ENCODE data around the gene GGA2. TPM values are rescaled to one million over a fixed set of nuclear protein-coding genes. Genes with fewer than 3 reads are reported as not detected.

Gene GGA2
- total RNA-seq, 4 donors from 2014 or later: 13.8 to 254 (median 54.7) TPM

- no peak for TF ChIP-seq POLR2A (IDR thresholded peaks at IDR 0.05)
- TF ChIP-seq CTCF (IDR thresholded peaks at IDR 0.05): no peak
- no peak overlapping the region for H3K27ac ChIP-seq
- no peak overlapping the region for H3K4me3 ChIP-seq
- H3K36me3 ChIP-seq: peaks cover 0 to 6% (median 0%) of the 10 kb centered on the region in 3 donors
- DNase-seq: no peak
- H3K9me3 ChIP-seq: no peaks in the 10 kb centered on the region
- H3K27me3 ChIP-seq: no peaks in the 10 kb centered on the region
- peaks cover 0 to 48% (median 16%) of the 10 kb centered on the region in 4 donors for H3K4me1 ChIP-seq
These were observed 10.0 kb downstream of the GGA2 start for GRCh38 chr16:23500212-23500861.

DNA sequence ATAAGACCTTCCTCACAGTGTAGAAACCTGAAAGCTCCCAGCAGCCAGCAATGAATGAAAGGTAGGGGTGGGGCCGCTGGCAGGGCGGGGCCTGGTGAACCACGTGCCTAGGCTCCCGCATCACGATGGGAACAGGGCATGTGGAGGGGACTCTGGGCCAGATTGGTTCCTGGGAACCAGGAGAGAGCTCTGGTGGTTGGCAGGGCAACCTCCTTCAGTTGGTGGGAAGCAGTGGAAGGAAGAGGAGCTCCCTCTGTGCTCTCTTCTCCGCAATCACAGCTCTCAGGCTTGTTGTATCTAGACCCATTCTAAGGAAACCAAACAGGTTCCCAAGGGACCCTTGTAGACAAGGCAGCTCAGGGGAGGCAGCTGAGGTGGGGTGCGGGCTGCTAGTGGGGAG lies 10.5 kb downstream of the GGA2 start:
- no peak overlapping the region for H3K27ac ChIP-seq
- TF ChIP-seq POLR2A (IDR thresholded peaks at IDR 0.05) (no peak), CTCF (IDR thresholded peaks at IDR 0.05) (no peak)

DNA sequence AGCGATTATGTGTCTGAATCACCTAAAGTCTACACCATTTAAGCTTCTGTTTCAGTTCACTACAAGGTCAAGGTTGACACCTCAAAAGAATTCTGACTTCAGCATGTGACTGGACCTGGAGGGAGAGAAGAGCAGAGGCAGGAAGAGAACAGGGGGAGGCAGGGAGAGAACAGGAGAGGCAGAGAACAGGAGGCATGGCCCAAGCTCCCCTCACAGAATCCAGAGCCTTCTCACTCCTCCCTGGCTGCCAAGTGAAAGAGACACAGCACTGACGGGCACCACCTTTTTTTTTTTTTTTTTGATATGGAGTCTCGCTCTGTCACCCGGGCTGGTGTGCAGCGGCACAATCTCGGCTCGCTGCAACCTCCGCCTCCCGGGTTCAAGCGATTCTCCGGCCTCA lies 11.4 kb downstream of the GGA2 start:
- Histone ChIP-seq H3K27me3 (no peaks in the 10 kb centered on the region), H3K4me1 (peaks cover 0 to 35% (median 4%) of the 10 kb centered on the region in 4 donors), H3K36me3 (peaks cover 0 to 20% (median 0%) of the 10 kb centered on the region in 3 donors), H3K4me3 (no peak overlapping the region), H3K27ac (no peak overlapping the region), H3K9me3 (no peaks in the 10 kb centered on the region)
- no peak for TF ChIP-seq CTCF (IDR thresholded peaks at IDR 0.05)
- no peak for TF ChIP-seq POLR2A (IDR thresholded peaks at IDR 0.05)
- DNase-seq: no peak

More for the DNA sequence above, 10.5 kb downstream of the GGA2 start:
- H3K4me3 ChIP-seq: no peak overlapping the region
- H3K36me3 ChIP-seq: peaks cover 0 to 11% (median 0%) of the 10 kb centered on the region in 3 donors
- H3K27me3 ChIP-seq: no peaks in the 10 kb centered on the region
- H3K4me1 ChIP-seq: peaks cover 0 to 43% (median 12%) of the 10 kb centered on the region in 4 donors
- no peaks in the 10 kb centered on the region for H3K9me3 ChIP-seq
- no peak for DNase-seq

GRCh38 chr16:23497543-23497868 lies 12.8 kb downstream of the GGA2 start:
- no peaks in the 10 kb centered on the region for H3K9me3 ChIP-seq
- TF ChIP-seq POLR2A (IDR thresholded peaks at IDR 0.05) (no peak), CTCF (IDR thresholded peaks at IDR 0.05) (no peak)
- no peaks in the 10 kb centered on the region for H3K27me3 ChIP-seq
- H3K36me3 ChIP-seq: peaks cover 0 to 33% (median 0%) of the 10 kb centered on the region in 3 donors
- peaks cover 0 to 28% (median 4%) of the 10 kb centered on the region in 4 donors for H3K4me1 ChIP-seq
- no peak overlapping the region for H3K4me3 ChIP-seq
- no peak for DNase-seq
- peak overlapping the region in 2 of 4 donors; percentile 3 to 47 for H3K27ac ChIP-seq

DNA sequence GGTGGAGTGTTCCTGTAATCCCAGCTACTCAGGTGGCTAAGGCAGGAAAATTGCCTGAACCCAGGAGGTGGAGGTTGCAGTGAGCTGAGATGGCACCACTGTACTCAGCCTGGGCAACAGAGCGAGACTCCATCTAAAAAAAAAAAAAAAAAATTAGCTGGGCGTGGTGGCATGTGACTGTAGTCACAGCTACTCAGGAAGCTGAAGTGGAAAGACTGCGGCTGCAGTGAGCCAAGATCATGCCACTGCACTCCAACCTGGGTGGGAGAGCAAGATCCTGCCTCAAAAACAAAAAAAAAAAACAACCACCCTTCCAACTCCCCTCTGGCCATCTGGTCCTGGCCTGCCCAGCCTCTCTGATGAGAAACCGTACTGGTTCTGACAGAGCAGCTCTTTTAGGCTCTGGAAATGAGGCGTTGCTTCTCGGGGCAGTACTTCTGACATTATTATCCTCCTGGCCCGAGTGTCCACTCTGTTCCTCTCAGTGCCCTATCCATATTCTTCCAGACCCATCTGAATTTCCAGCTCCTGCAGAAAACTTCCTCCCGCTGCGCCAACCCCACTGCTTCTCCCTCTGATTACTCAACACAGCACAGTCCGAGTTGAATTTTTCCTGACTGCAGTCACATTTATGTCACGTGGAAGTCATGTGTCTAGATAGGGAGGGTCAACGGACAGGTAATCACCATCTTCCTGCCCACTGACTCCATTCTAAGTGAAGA lies 13.3 kb downstream of the GGA2 start:
- Histone ChIP-seq H3K36me3 (peaks cover 0 to 39% (median 0%) of the 10 kb centered on the region in 3 donors), H3K4me1 (peaks cover 0 to 26% (median 4%) of the 10 kb centered on the region in 4 donors), H3K9me3 (no peaks in the 10 kb centered on the region), H3K27me3 (no peaks in the 10 kb centered on the region), H3K27ac (peak overlapping the region in 2 of 4 donors; percentile 3 to 47), H3K4me3 (no peak overlapping the region)
- no peak for TF ChIP-seq POLR2A (IDR thresholded peaks at IDR 0.05)
- TF ChIP-seq CTCF (IDR thresholded peaks at IDR 0.05): no peak
- no peak for DNase-seq
